Measurements from ENCODE around the gene ANO10. TPM values are rescaled to one million over a fixed set of nuclear protein-coding genes. Genes with fewer than 3 reads are reported as not detected.

ANO10 gene
- total RNA-seq, 1 donor from 2014 or later, result 45.4 TPM

GRCh38 chr3:43426388-43426787 lies 195.4 kb downstream of the ANO10 start:
- no peaks in the 10 kb centered on the region for H3K27me3 ChIP-seq (ENCODE audit: insufficient read depth, low read length)
- TF ChIP-seq EZH2 (IDR thresholded peaks at IDR 0.05; ENCODE audit: insufficient read depth, low read length) (no peak), CTCF (IDR thresholded peaks at IDR 0.05; ENCODE audit: insufficient read depth, low read depth, low read length) (no peak)
- H3K36me3 ChIP-seq (ENCODE audit: insufficient read depth, low read length), result no peaks in the 10 kb centered on the region
- H3K27ac Mint-ChIP-seq (ENCODE audit: unreplicated experiment), result no peak overlapping the region
- no peak overlapping the region for H3K27ac ChIP-seq (ENCODE audit: low read depth, low read length)
- H3K36me3 Mint-ChIP-seq (ENCODE audit: low read depth, unreplicated experiment), result peaks cover 6% of the 10 kb centered on the region
- no peaks in the 10 kb centered on the region for H3K4me1 ChIP-seq (ENCODE audit: insufficient read depth, low read length)
- FAIRE-seq (no peak), DNase-seq (ENCODE audit: low read depth) (no peak)
- no peaks in the 10 kb centered on the region for H3K9me3 Mint-ChIP-seq (ENCODE audit: unreplicated experiment)
- H3K4me1 Mint-ChIP-seq (ENCODE audit: low read depth, unreplicated experiment), result peaks cover 5% of the 10 kb centered on the region
- H3K9me3 ChIP-seq (ENCODE audit: insufficient read depth, low read depth, low read length), result no peaks in the 10 kb centered on the region
- H4K20me1 ChIP-seq (ENCODE audit: insufficient read depth, low read length), result no peaks in the 10 kb centered on the region
- H3K79me2 ChIP-seq (ENCODE audit: insufficient read depth, low read length), result no peaks in the 10 kb centered on the region
- H3K9ac ChIP-seq (ENCODE audit: low read length), result no peak overlapping the region
- no peaks in the 10 kb centered on the region for H3K27me3 Mint-ChIP-seq (ENCODE audit: low read depth, unreplicated experiment)
- no peak overlapping the region for H3K4me2 ChIP-seq (ENCODE audit: low read length)
- no peak overlapping the region for H3K4me3 ChIP-seq (ENCODE audit: insufficient read depth, low read depth, low read length)
- H3K4me3 Mint-ChIP-seq (ENCODE audit: unreplicated experiment), result no peak overlapping the region
- no peak overlapping the region for H2AFZ ChIP-seq (ENCODE audit: low read depth, low read length)

GRCh38 chr3:43425829-43426228 lies 196.0 kb downstream of the ANO10 start:
- Histone ChIP-seq H3K27me3 (ENCODE audit: insufficient read depth, low read length) (no peaks in the 10 kb centered on the region), H4K20me1 (ENCODE audit: insufficient read depth, low read length) (no peaks in the 10 kb centered on the region), H3K27ac (ENCODE audit: low read depth, low read length) (no peak overlapping the region), H2AFZ (ENCODE audit: low read depth, low read length) (no peak overlapping the region), H3K9me3 (ENCODE audit: insufficient read depth, low read depth, low read length) (no peaks in the 10 kb centered on the region), H3K4me3 (ENCODE audit: insufficient read depth, low read depth, low read length) (no peak overlapping the region), H3K4me1 (ENCODE audit: insufficient read depth, low read length) (no peaks in the 10 kb centered on the region), H3K4me2 (ENCODE audit: low read length) (no peak overlapping the region), H3K36me3 (ENCODE audit: insufficient read depth, low read length) (no peaks in the 10 kb centered on the region), H3K9ac (ENCODE audit: low read length) (no peak overlapping the region), H3K79me2 (ENCODE audit: insufficient read depth, low read length) (no peaks in the 10 kb centered on the region)
- Mint-ChIP-seq H3K9me3 (ENCODE audit: unreplicated experiment) (no peaks in the 10 kb centered on the region), H3K4me1 (ENCODE audit: low read depth, unreplicated experiment) (peaks cover 5% of the 10 kb centered on the region), H3K27me3 (ENCODE audit: low read depth, unreplicated experiment) (no peaks in the 10 kb centered on the region), H3K36me3 (ENCODE audit: low read depth, unreplicated experiment) (peaks cover 6% of the 10 kb centered on the region), H3K27ac (ENCODE audit: unreplicated experiment) (no peak overlapping the region), H3K4me3 (ENCODE audit: unreplicated experiment) (no peak overlapping the region)
- FAIRE-seq (no peak), DNase-seq (ENCODE audit: low read depth) (no peak)
- TF ChIP-seq CTCF (IDR thresholded peaks at IDR 0.05; ENCODE audit: insufficient read depth, low read depth, low read length) (no peak), EZH2 (IDR thresholded peaks at IDR 0.05; ENCODE audit: insufficient read depth, low read length) (no peak)

GRCh38 chr3:43423639-43424038 lies 198.2 kb downstream of the ANO10 start:
- no peaks in the 10 kb centered on the region for H3K36me3 ChIP-seq (ENCODE audit: insufficient read depth, low read length)
- H4K20me1 ChIP-seq (ENCODE audit: insufficient read depth, low read length), result no peaks in the 10 kb centered on the region
- H2AFZ ChIP-seq (ENCODE audit: low read depth, low read length), result no peak overlapping the region
- Mint-ChIP-seq H3K4me1 (ENCODE audit: low read depth, unreplicated experiment) (peaks cover 5% of the 10 kb centered on the region), H3K36me3 (ENCODE audit: low read depth, unreplicated experiment) (peaks cover 9% of the 10 kb centered on the region), H3K27me3 (ENCODE audit: low read depth, unreplicated experiment) (no peaks in the 10 kb centered on the region), H3K9me3 (ENCODE audit: unreplicated experiment) (no peaks in the 10 kb centered on the region), H3K4me3 (ENCODE audit: unreplicated experiment) (no peak overlapping the region), H3K27ac (ENCODE audit: unreplicated experiment) (no peak overlapping the region)
- no peak for DNase-seq (ENCODE audit: low read depth)
- H3K9ac ChIP-seq (ENCODE audit: low read length), result no peak overlapping the region
- TF ChIP-seq EZH2 (IDR thresholded peaks at IDR 0.05; ENCODE audit: insufficient read depth, low read length) (no peak), CTCF (IDR thresholded peaks at IDR 0.05; ENCODE audit: insufficient read depth, low read depth, low read length) (no peak)
- no peak for FAIRE-seq
- H3K4me2 ChIP-seq (ENCODE audit: low read length), result no peak overlapping the region
- H3K27ac ChIP-seq (ENCODE audit: low read depth, low read length), result no peak overlapping the region
- no peaks in the 10 kb centered on the region for H3K4me1 ChIP-seq (ENCODE audit: insufficient read depth, low read length)
- H3K4me3 ChIP-seq (ENCODE audit: insufficient read depth, low read depth, low read length), result no peak overlapping the region
- H3K9me3 ChIP-seq (ENCODE audit: insufficient read depth, low read depth, low read length), result no peaks in the 10 kb centered on the region
- no peaks in the 10 kb centered on the region for H3K79me2 ChIP-seq (ENCODE audit: insufficient read depth, low read length)
- no peaks in the 10 kb centered on the region for H3K27me3 ChIP-seq (ENCODE audit: insufficient read depth, low read length)
